IMR-90 (cell line): Measurements from ENCODE around the gene SGO2. TPM values are rescaled to one million over a fixed set of nuclear protein-coding genes. Genes with fewer than 3 reads are reported as not detected.
"Not testable (repeated sequence)": the region's sequence is repeated elsewhere in the genome, so short reads cannot be mapped to it uniquely, and the experiment has no call there.

Experiments
- ATAC-seq: fragments of 200-7000 bp; cut with Tn5 transposase; 2 replicates; pipeline ENCODE4 v1.9.1; 2020; ENCODE audit warnings: low read depth, mild to moderate bottlenecking, moderate library complexity
- BruUV-seq: library from RNA; stranded (reverse); fragments of 400-500 nt; replicated peaks from 2 replicates; lab custom pipeline; 2021; lab: Mats Ljungman, UMichigan
- CTCF ChIA-PET: fragments of 300-600 bp; formaldehyde crosslinking; extraction: SDS; loops from one replicate; lab custom pipeline; 2021; ENCODE audit warnings: antibody characterized with exemption; lab: Yijun Ruan, JAX
- POLR2A ChIA-PET: fragments of 300-600 bp; sonication (Branson Sonifier 250); formaldehyde crosslinking; loops from one replicate; lab custom pipeline; 2022; ENCODE audit warnings: antibody characterized with exemption; ENCODE audit not compliant: unreplicated experiment; lab: Charles Lee
- DNase-seq: peaks from one replicate; pipeline ENCODE4 v3.0.0; 2013
- H2AFZ ChIP-seq: replicated peaks from 2 replicates; pipeline ENCODE3; 2013; ENCODE audit warnings: low read length, mild to moderate bottlenecking; ENCODE audit not compliant: poor library complexity
- H2AK5ac ChIP-seq: 2 replicates; pipeline ENCODE4 v1.6.1; 2013; ENCODE audit warnings: low read depth, low read length, inconsistent platforms
- H2AK9ac ChIP-seq: replicated peaks from 2 replicates; pipeline ENCODE3; 2013; ENCODE audit warnings: mild to moderate bottlenecking, low read depth, low read length, moderate library complexity; ENCODE audit not compliant: poor library complexity
- H2BK120ac ChIP-seq: 2 replicates; pipeline ENCODE4 v1.6.1; 2013; ENCODE audit warnings: low read depth, low read length, inconsistent platforms
- H2BK15ac ChIP-seq: 3 replicates; pipeline ENCODE4 v1.6.1; 2013; ENCODE audit warnings: low read depth, low read length, inconsistent platforms
- H2BK20ac ChIP-seq: 2 replicates; pipeline ENCODE4 v1.6.1; 2013; ENCODE audit warnings: low read depth, mild to moderate bottlenecking, inconsistent platforms, low read length, moderate library complexity
- H2BK5ac ChIP-seq: 2 replicates; pipeline ENCODE4 v1.6.1; 2013; ENCODE audit warnings: mild to moderate bottlenecking, low read depth, low read length, inconsistent platforms; ENCODE audit not compliant: poor library complexity, severe bottlenecking
- H3K14ac ChIP-seq: replicated peaks from 2 replicates; pipeline ENCODE4 v1.6.1; 2013; ENCODE audit warnings: low read depth, low read length, inconsistent platforms
- H3K18ac ChIP-seq: 2 replicates; pipeline ENCODE4 v1.6.1; 2013; ENCODE audit warnings: low read depth, low read length, control low read depth
- H3K23ac ChIP-seq: 2 replicates; pipeline ENCODE4 v1.6.1; 2013; ENCODE audit warnings: low read depth, low read length, inconsistent platforms
- H3K27ac ChIP-seq: 2 replicates; pipeline ENCODE4 v1.5.1; 2013; ENCODE audit warnings: mild to moderate bottlenecking, control low read depth, low read length; ENCODE audit not compliant: insufficient read depth
- H3K27me3 ChIP-seq: 2 replicates; pipeline ENCODE4 v1.6.1; 2013; ENCODE audit warnings: low read length; ENCODE audit not compliant: control insufficient read depth, insufficient read depth
- H3K36me3 ChIP-seq: 2 replicates; pipeline ENCODE4 v1.6.1; 2013; ENCODE audit warnings: low read length, mixed read lengths; ENCODE audit not compliant: control insufficient read depth, insufficient read depth
- H3K4ac ChIP-seq: 2 replicates; pipeline ENCODE4 v1.6.1; 2013; ENCODE audit warnings: low read depth, low read length, inconsistent platforms
- H3K4me1 ChIP-seq: 2 replicates; pipeline ENCODE4 v1.6.1; 2013; ENCODE audit warnings: low read length, mixed read lengths; ENCODE audit not compliant: control insufficient read depth, insufficient read depth
- H3K4me2 ChIP-seq: 2 replicates; pipeline ENCODE4 v1.6.1; 2013; ENCODE audit warnings: low read depth, mild to moderate bottlenecking, control low read depth, low read length, moderate library complexity
- H3K4me3 ChIP-seq: 2 replicates; pipeline ENCODE4 v1.5.1; 2013; ENCODE audit warnings: low read depth, mild to moderate bottlenecking, control low read depth, low read length, moderate library complexity; ENCODE audit not compliant: insufficient read depth
- H3K56ac ChIP-seq: 2 replicates; pipeline ENCODE4 v1.6.1; 2013; ENCODE audit warnings: low read length, inconsistent platforms; ENCODE audit not compliant: insufficient read depth; ENCODE audit errors: extremely low read depth
- H3K79me1 ChIP-seq, 2 experiments: 2 replicates each; pipeline ENCODE4 v1.6.1; 2013; ENCODE audit warnings: low read length in 2 of 2, inconsistent platforms in 1 of 2, low read depth in 1 of 2
- H3K9ac ChIP-seq: 2 replicates; pipeline ENCODE4 v1.6.1; 2013; ENCODE audit warnings: low read depth, low read length, control low read depth
- H3K9me1 ChIP-seq: 2 replicates; pipeline ENCODE4 v1.6.1; 2013; ENCODE audit warnings: low read length, inconsistent platforms; ENCODE audit not compliant: insufficient read depth
- H3K9me3 ChIP-seq: 2 replicates; pipeline ENCODE4 v1.6.1; 2013; ENCODE audit warnings: low read length; ENCODE audit not compliant: control insufficient read depth, insufficient read depth
- H4K20me1 ChIP-seq: 2 replicates; pipeline ENCODE4 v1.6.1; 2013; ENCODE audit warnings: low read length, inconsistent platforms; ENCODE audit not compliant: insufficient read depth
- H4K5ac ChIP-seq: 2 replicates; pipeline ENCODE4 v1.6.1; 2013; ENCODE audit warnings: mild to moderate bottlenecking, low read depth, low read length, control low read depth
- H4K8ac ChIP-seq, 2 experiments: 2 replicates each; pipeline ENCODE4 v1.6.1; 2013; ENCODE audit warnings: low read depth in 2 of 2, low read length in 2 of 2, control low read depth in 1 of 2, inconsistent platforms in 1 of 2
- H4K91ac ChIP-seq: 2 replicates; pipeline ENCODE4 v1.6.1; 2013; ENCODE audit warnings: low read depth, low read length, inconsistent platforms; ENCODE audit not compliant: insufficient read depth
- CEBPB ChIP-seq: IDR thresholded peaks from 2 replicates; pipeline ENCODE4 v1.6.1; 2012; ENCODE audit warnings: low read depth, low read length, improper control_type of control experiment
- FOS ChIP-seq: fragments of 150-350 bp; IDR thresholded peaks from 2 replicates; pipeline ENCODE4 v1.6.1; 2016; ENCODE audit warnings: low read depth, low read length
- MAZ ChIP-seq: IDR thresholded peaks from 2 replicates; pipeline ENCODE4 v1.6.1; 2012; ENCODE audit warnings: low read depth, mild to moderate bottlenecking, low read length, improper control_type of control experiment, moderate library complexity, borderline replicate concordance
- POLR2A ChIP-seq: IDR thresholded peaks from 2 replicates; pipeline ENCODE4 v1.6.1; 2012; ENCODE audit warnings: mild to moderate bottlenecking, low read depth, low read length
- SMC3 ChIP-seq: fragments of 150-350 bp; IDR thresholded peaks from 2 replicates; pipeline ENCODE4 v1.6.1; 2016; ENCODE audit warnings: low read depth, mild to moderate bottlenecking, antibody characterized with exemption, low read length, moderate library complexity
- WGBS, 2 experiments: methylation state at CpG; one replicate each; pipeline versions ENCODE4 v1.1.5 to v1.1.7; 2013; ENCODE audit warnings: missing lambda C conversion rate in 2 of 2; ENCODE audit not compliant: insufficient read length in 1 of 2; ENCODE audit errors: extremely low coverage in 2 of 2; 5-methylcytosine and 5-hydroxymethylcytosine counted together
- dilution Hi-C: fragments of 300-500 bp; cut with HindIII; formaldehyde crosslinking; loops from one replicate; pipeline ENCODE4 v1.14.3; 2018; ENCODE audit warnings: low sequenced_read_pairs; ENCODE audit not compliant: unreplicated experiment
- in situ Hi-C: fragments of 300-500 bp; cut with MboI; formaldehyde crosslinking; loops from 3 replicates; pipeline ENCODE4 v1.14.3; 2019; ENCODE audit warnings: low sequenced_read_pairs, inconsistent platforms, mixed read lengths
- intact Hi-C: fragments of 100-400 bp; cut with micrococcal nuclease; formaldehyde crosslinking; loops from 2 replicates; pipeline ENCODE4 v1.10.0; 2022
- polyA plus RNA-seq, 3 experiments: library from polyadenylated mRNA; depleted of rRNA; stranded (reverse); fragments of >200 nt; gene quantifications; 2 replicates each; pipeline ENCODE4 v1.2.3, GENCODE V29; 2012; ENCODE audit warnings: low replicate concordance in 1 of 3
- total RNA-seq: library from RNA; depleted of rRNA; stranded (reverse); fragments of >200 nt; gene quantifications from 2 replicates; pipeline ENCODE4 v1.2.3, GENCODE V29; 2012

Gene SGO2
- total and polyA plus RNA-seq, 2 of the 4 experiments (the other 2 are of a cell fraction) = 5.4 to 6.3 TPM

DNA sequence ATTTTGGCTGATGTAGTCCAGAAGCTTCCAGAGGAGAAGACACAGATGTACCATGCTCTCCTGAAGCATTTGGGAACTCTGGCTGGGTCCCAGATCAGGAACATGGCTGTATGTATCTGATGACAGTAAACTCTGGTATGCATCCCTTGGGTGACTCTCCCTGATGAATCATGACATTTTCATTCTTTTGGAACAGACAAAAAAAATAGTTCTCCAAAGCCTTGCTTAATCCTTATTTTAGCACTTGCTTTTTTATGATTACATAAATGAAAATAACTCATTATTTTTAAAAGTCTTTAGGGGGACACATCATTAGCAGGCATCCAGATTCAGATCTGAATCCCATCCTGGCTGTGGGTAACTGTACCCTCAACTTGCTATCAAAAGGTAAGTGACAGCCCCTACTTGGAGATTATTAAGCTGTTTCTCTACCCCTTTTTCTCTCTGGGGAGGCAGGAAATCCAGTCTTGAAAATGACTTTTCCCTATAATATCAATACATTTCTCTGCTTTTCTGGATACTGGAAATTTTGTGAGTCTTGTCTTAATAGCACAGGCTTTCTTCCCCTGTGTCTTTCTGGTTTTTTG lies 83.1 kb downstream of the SGO2 start:
- peaks cover 13% of the 10 kb centered on the region for H3K4me1 ChIP-seq
- ATAC-seq = peak; percentile 92
- peak overlapping the region; percentile 97 for H2BK15ac ChIP-seq
- dilution Hi-C loops (no loop called here), in situ Hi-C loops (no loop called here), intact Hi-C loops (no loop called here)
- H2BK5ac ChIP-seq = peak overlapping the region; percentile 92
- H3K4me2 ChIP-seq = peak overlapping the region; percentile 61; the same call in 1 of the 2 replicates
- H3K4me3 ChIP-seq = no peak overlapping the region
- H3K23ac ChIP-seq = peak overlapping the region; percentile 87
- peaks cover 3 to 12% of the 10 kb centered on the region in 2 experiments; a peak in 1 of 4 replicates for H3K79me1 ChIP-seq
- peak overlapping the region; percentile 88 for H2AK9ac ChIP-seq
- H4K91ac ChIP-seq = peak overlapping the region; percentile 96
- H3K14ac ChIP-seq = peak overlapping the region; percentile 92
- H2BK20ac ChIP-seq = peak overlapping the region; percentile 99
- ChIA-PET POLR2A (no interaction called here), CTCF (interaction anchor here (0.9 kb wide), 1 partner anchor 58 kb away, joined by 3 read pairs; no protein-coding TSS in a partner anchor)
- peak overlapping the region; percentile 60 to 93; a peak in 3 of 4 replicates for H4K8ac ChIP-seq
- peak overlapping the region; percentile 97 for H3K4ac ChIP-seq
- H3K18ac ChIP-seq = peak overlapping the region; percentile 99; the same call in 1 of the 2 replicates
- H2AFZ ChIP-seq = no peak overlapping the region
- H2BK120ac ChIP-seq = peak overlapping the region; percentile 99
- TF ChIP-seq POLR2A = no peak
- TF ChIP-seq FOS = peak; percentile 77
- TF ChIP-seq SMC3 = no peak
- no peak for TF ChIP-seq MAZ
- TF ChIP-seq CEBPB = peak; percentile 72
- H2AK5ac ChIP-seq = peak overlapping the region; percentile 99
- no peaks in the 10 kb centered on the region for H3K27me3 ChIP-seq
- no peaks in the 10 kb centered on the region for H3K9me3 ChIP-seq
- peak overlapping the region; percentile 64 for H3K56ac ChIP-seq
- peak overlapping the region; percentile 52 for H3K27ac ChIP-seq
- peaks cover 9% of the 10 kb centered on the region for H3K9me1 ChIP-seq
- BruUV-seq = no TSS peak
- H3K9ac ChIP-seq = no peak overlapping the region
- H4K5ac ChIP-seq = peak overlapping the region; percentile 67; the same call in 1 of the 2 replicates
- peak; percentile 89 for DNase-seq
- no peaks in the 10 kb centered on the region for H4K20me1 ChIP-seq
- no peaks in the 10 kb centered on the region for H3K36me3 ChIP-seq

DNA sequence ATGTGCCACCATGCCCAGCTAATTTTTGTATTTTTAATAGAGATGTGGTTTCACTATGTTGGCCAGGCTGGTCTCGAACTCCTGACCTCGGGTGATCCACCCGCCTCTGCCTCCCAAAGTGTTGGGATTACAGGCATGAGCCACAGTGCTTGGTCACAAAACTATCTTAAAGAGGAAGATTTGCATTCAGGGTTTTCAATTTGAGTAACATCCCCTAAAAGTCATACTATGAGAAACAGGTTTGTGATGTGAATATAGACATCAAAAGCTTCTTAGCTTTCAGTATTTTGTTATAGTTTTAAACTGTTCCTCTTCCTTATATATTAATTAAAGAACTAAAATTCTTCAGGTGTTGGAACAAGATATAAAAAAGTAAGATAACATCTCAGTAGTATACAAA lies 84.2 kb downstream of the SGO2 start:
- H3K4me3 ChIP-seq, in situ Hi-C loops: not testable (repeated sequence)

More for the DNA sequence above, 84.2 kb downstream of the SGO2 start:
- H3K27ac ChIP-seq, BruUV-seq, dilution Hi-C loops, H4K8ac ChIP-seq, H3K36me3 ChIP-seq, H2AK5ac ChIP-seq, DNase-seq, H2AFZ ChIP-seq, H3K27me3 ChIP-seq, H3K14ac ChIP-seq, H3K4ac ChIP-seq, POLR2A ChIA-PET, H2BK15ac ChIP-seq, H3K23ac ChIP-seq, H2BK120ac ChIP-seq, ATAC-seq, H4K5ac ChIP-seq, H3K4me1 ChIP-seq, H2AK9ac ChIP-seq, H4K20me1 ChIP-seq, H4K91ac ChIP-seq, H3K56ac ChIP-seq, H3K9ac ChIP-seq, H3K9me3 ChIP-seq, H3K4me2 ChIP-seq, H3K18ac ChIP-seq, H2BK20ac ChIP-seq: not testable (repeated sequence)
- peaks cover 3 to 12% of the 10 kb centered on the region in 2 experiments; a peak in 1 of 4 replicates for H3K79me1 ChIP-seq
- peak overlapping the region; percentile 53 for H2BK5ac ChIP-seq
- no CpG with 5 or more reads among the region's 3 CpGs for WGBS, 2 experiments
- H3K9me1 ChIP-seq = peaks cover 11% of the 10 kb centered on the region
- intact Hi-C loops = loop anchor here (10.0 kb wide), 1 partner anchor 205 kb away; the partner anchor contains the start of gene BZW1
- CTCF ChIA-PET = interaction anchor here (0.9 kb wide), 1 partner anchor 59 kb away, joined by 3 read pairs; no protein-coding TSS in a partner anchor
